Stomach (tissue), 4 donors: ENCODE measurements around the gene IL17RB.

Experiments used
- POLR2A ChIP-seq, 4 donors: fragments of 450-650 bp; IDR thresholded peaks; one replicate each; pipeline ENCODE4 v1.6.1; 2016; ENCODE audit warnings: antibody characterized with exemption in 4 of 4, control low read depth in 2 of 4, mild to moderate bottlenecking in 1 of 4, moderate library complexity in 1 of 4
- POLR2AphosphoS5 ChIP-seq, 3 donors: sonication (generic); formaldehyde crosslinking; IDR thresholded peaks; one replicate each; pipeline ENCODE4 v1.6.1; 2016; ENCODE audit warnings: antibody characterized with exemption in 3 of 3
- TF ChIP-seq, protein P1 (sequence below), 7 experiments: fragments of 450-650 bp in 4 of 7; fragments of 200-600 bp in 3 of 7; sonication (generic) in 3 of 7; IDR thresholded peaks; one replicate each; pipeline ENCODE4 v1.5.1; 2016 to 2019; ENCODE audit warnings: antibody characterized with exemption in 7 of 7, control low read depth in 2 of 7, mild to moderate bottlenecking in 1 of 7

DNA sequence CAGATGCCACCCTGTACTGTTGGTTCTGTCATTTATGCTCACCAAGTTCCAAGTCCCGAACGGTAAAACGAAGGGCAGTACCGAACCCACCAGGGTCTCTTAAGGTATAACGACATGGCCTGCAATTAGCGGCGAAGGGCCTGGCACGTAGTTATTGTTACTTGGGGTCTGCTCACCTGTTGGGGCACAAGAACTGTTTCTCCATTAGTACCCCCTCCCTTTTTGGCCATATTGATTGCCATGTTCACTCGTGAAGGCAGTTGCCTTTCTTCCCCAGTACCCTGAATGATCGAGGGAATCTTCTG, 435 bp downstream of the IL17RB start:
- no peak for TF ChIP-seq POLR2A (IDR thresholded peaks at IDR 0.05)
- no peak for TF ChIP-seq POLR2AphosphoS5 (IDR thresholded peaks at IDR 0.05)
- TF ChIP-seq, protein P1, sequence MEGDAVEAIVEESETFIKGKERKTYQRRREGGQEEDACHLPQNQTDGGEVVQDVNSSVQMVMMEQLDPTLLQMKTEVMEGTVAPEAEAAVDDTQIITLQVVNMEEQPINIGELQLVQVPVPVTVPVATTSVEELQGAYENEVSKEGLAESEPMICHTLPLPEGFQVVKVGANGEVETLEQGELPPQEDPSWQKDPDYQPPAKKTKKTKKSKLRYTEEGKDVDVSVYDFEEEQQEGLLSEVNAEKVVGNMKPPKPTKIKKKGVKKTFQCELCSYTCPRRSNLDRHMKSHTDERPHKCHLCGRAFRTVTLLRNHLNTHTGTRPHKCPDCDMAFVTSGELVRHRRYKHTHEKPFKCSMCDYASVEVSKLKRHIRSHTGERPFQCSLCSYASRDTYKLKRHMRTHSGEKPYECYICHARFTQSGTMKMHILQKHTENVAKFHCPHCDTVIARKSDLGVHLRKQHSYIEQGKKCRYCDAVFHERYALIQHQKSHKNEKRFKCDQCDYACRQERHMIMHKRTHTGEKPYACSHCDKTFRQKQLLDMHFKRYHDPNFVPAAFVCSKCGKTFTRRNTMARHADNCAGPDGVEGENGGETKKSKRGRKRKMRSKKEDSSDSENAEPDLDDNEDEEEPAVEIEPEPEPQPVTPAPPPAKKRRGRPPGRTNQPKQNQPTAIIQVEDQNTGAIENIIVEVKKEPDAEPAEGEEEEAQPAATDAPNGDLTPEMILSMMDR (IDR thresholded peaks at IDR 0.05), result no peak
